ENCODE measurements around the gene DRC3.
A peak's percentile ranks its signal among the peaks of the same experiment; 100 is the strongest.

The DRC3 gene

GRCh38 chr17:18025945-18026776 is 53.5 kb downstream of the DRC3 start:
- peak; percentile 19 to 62 for DNase-seq

GRCh38 chr17:18027280-18027679 is 54.6 kb downstream of the DRC3 start:
- no peak for DNase-seq

- DNase-seq, result no peak
Measured at GRCh38 chr17:18028114-18028951, 55.7 kb downstream of the DRC3 start.

GRCh38 chr17:18028952-18029540 is 56.4 kb downstream of the DRC3 start:
- no peak for DNase-seq

GRCh38 chr17:18031955-18032354 is 59.3 kb downstream of the DRC3 start:
- no peak for DNase-seq

- DNase-seq, result peak; percentile 69 to 85
Measured at GRCh38 chr17:18033442-18034099, 60.9 kb downstream of the DRC3 start.

- DNase-seq, result no peak
Measured at GRCh38 chr17:18035704-18036103, 63.0 kb downstream of the DRC3 start.

GRCh38 chr17:18037486-18037885 is 64.8 kb downstream of the DRC3 start:
- no peak for DNase-seq

GRCh38 chr17:18038149-18038850 is 65.6 kb downstream of the DRC3 start:
- peak in 1 of 2 donors; percentile 19 for DNase-seq

- DNase-seq, result peak; percentile 99 to 100
Measured at GRCh38 chr17:18038861-18039534, 66.3 kb downstream of the DRC3 start, which contains the start of the genes ATPAF2 and GID4. Gene ATPAF2, minus strand, starts transcription at chr17:18039168. Its CDS starts 155 bp downstream, at chr17:18039013. Gene GID4, plus strand, starts transcription at chr17:18039408. Its CDS starts 57 bp downstream, at chr17:18039465.

GRCh38 chr17:18039535-18040260 is 67.0 kb downstream of the DRC3 start:
- peak in 1 of 2 donors; percentile 26 for DNase-seq

- DNase-seq, result no peak
Measured at GRCh38 chr17:18040261-18040858, 67.7 kb downstream of the DRC3 start.

GRCh38 chr17:18041776-18042175 is 69.1 kb downstream of the DRC3 start:
- no peak for DNase-seq

GRCh38 chr17:18042983-18043382 is 70.3 kb downstream of the DRC3 start:
- DNase-seq, result no peak

GRCh38 chr17:18043491-18043890 is 70.8 kb downstream of the DRC3 start:
- DNase-seq, result peak in 1 of 2 donors; percentile 23

- DNase-seq, result no peak
Measured at GRCh38 chr17:18044609-18045008, 71.9 kb downstream of the DRC3 start.

GRCh38 chr17:18045691-18046350 is 73.2 kb downstream of the DRC3 start:
- DNase-seq, result no peak

GRCh38 chr17:18055597-18055996 is 82.9 kb downstream of the DRC3 start:
- DNase-seq, result no peak

- no peak for DNase-seq
Measured at GRCh38 chr17:18056214-18056613, 83.6 kb downstream of the DRC3 start.

GRCh38 chr17:18059283-18059682 is 86.6 kb downstream of the DRC3 start:
- no peak for DNase-seq
